Activated CD8-positive, alpha-beta T cell treated with anti-CD3 and anti-CD28 coated beads for 36 hours (primary cell): ENCODE data around the gene CHST12. TPM values are rescaled to one million over a fixed set of nuclear protein-coding genes. Genes with fewer than 3 reads are reported as not detected.
A peak's percentile ranks its signal among the peaks of the same experiment; 100 is the strongest.

Experiments
- ATAC-seq: fragments of 200-7000 bp; cut with Tn5 transposase; one replicate; pipeline ENCODE4 v1.10.0; 2021; ENCODE audit warnings: mild to moderate bottlenecking, moderate library complexity
- CTCF ChIA-PET: fragments of 350-600 bp; sonication (Branson Sonifier 250); formaldehyde crosslinking; loops from one replicate; lab custom pipeline; 2021; ENCODE audit warnings: antibody characterized with exemption; lab: Charles Lee
- POLR2A ChIA-PET: fragments of 350-600 bp; sonication (Branson Sonifier 250); formaldehyde crosslinking; loops from one replicate; lab custom pipeline; 2021; ENCODE audit warnings: antibody characterized with exemption; lab: Charles Lee
- DNase-seq: peaks from one replicate; pipeline ENCODE4 v3.0.0-alpha.2; 2020
- H3K27ac Mint-ChIP-seq: one replicate; pipeline ENCODE4 v1.8.0; 2021; ENCODE audit warnings: mild to moderate bottlenecking, mixed read lengths
- H3K27me3 Mint-ChIP-seq: one replicate; pipeline ENCODE4 v1.8.0; 2021; ENCODE audit warnings: mixed read lengths
- H3K36me3 Mint-ChIP-seq: one replicate; pipeline ENCODE4 v1.8.0; 2021; ENCODE audit warnings: low read depth, mixed read lengths
- H3K4me1 Mint-ChIP-seq: one replicate; pipeline ENCODE4 v1.8.0; 2021; ENCODE audit warnings: low read depth, mixed read lengths
- H3K4me3 Mint-ChIP-seq: one replicate; pipeline ENCODE4 v1.8.0; 2021; ENCODE audit warnings: mild to moderate bottlenecking, moderate library complexity, mixed read lengths
- H3K9me3 Mint-ChIP-seq: one replicate; pipeline ENCODE4 v1.8.0; 2021; ENCODE audit warnings: mixed read lengths
- CTCF ChIP-seq: fragments of 200-600 bp; IDR thresholded peaks from one replicate; pipeline ENCODE4 v1.8.0; 2022; ENCODE audit warnings: antibody characterized with exemption, mild to moderate bottlenecking
- intact Hi-C: fragments of 100-400 bp; cut with micrococcal nuclease; formaldehyde crosslinking; loops from one replicate; pipeline ENCODE4 v1.10.0; 2022
- total RNA-seq, 2 experiments: library from RNA; stranded (reverse); gene quantifications; one replicate each; pipeline ENCODE4 v1.2.3, GENCODE V29; 2021

Gene CHST12
- 1 to 10 TPM; 2.9 to 4.7 TPM for total RNA-seq

GRCh38 chr7:2403014-2403717, at the start of gene CHST12:
CHST12 (plus strand) TSS chr7:2403611; CDS start chr7:2432640, 29,029 bp downstream.
- no peak for TF ChIP-seq CTCF
- intact Hi-C loops: loop anchor here (10.0 kb wide), 1 partner anchor 122 kb away; no protein-coding TSS in a partner anchor
- Mint-ChIP-seq H3K36me3 (no peaks in the 10 kb centered on the region), H3K4me1 (peaks cover 47% of the 10 kb centered on the region), H3K27me3 (peaks cover 2% of the 10 kb centered on the region), H3K4me3 (peak within 1 kb of the TSS; percentile 79), H3K9me3 (no peaks in the 10 kb centered on the region), H3K27ac (peak within 1 kb of the TSS; percentile 74)
- DNase-seq (peak; percentile 97), ATAC-seq (peak; percentile 75)
- ChIA-PET CTCF (interaction anchor here (1.0 to 1.8 kb wide), 4 partner anchors 10 to 66 kb away, joined by 3 to 7 read pairs (median 4); no protein-coding TSS in a partner anchor), POLR2A (interaction anchor here (0.5 to 1.6 kb wide), 5 partner anchors 18 to 335 kb away, joined by 3 to 7 read pairs (median 3); no protein-coding TSS in a partner anchor)

GRCh38 chr7:2353936-2354185, 49.5 kb upstream of the CHST12 start:
- Mint-ChIP-seq H3K27me3 (no peaks in the 10 kb centered on the region), H3K36me3 (peaks cover 32% of the 10 kb centered on the region), H3K9me3 (no peaks in the 10 kb centered on the region), H3K4me1 (peaks cover 25% of the 10 kb centered on the region), H3K4me3 (peak overlapping the region; percentile 90), H3K27ac (peak overlapping the region; percentile 99)
- ChIA-PET POLR2A (interaction anchor here (0.6 to 2.4 kb wide), 15 partner anchors 9 to 116 kb away, joined by 3 to 13 read pairs (median 4); partner anchors contain the start of genes CHST12, MRM2, NUDT1 and SNX8), CTCF (no interaction called here)
- DNase-seq: peak; percentile 93
- TF ChIP-seq CTCF: no peak
- peak; percentile 72 for ATAC-seq
- intact Hi-C loops: no loop called here

- Mint-ChIP-seq H3K4me1 (peaks cover 30% of the 10 kb centered on the region), H3K27me3 (no peaks in the 10 kb centered on the region), H3K27ac (peak within 1 kb of the TSS; percentile 99), H3K4me3 (peak within 1 kb of the TSS; percentile 90), H3K36me3 (peaks cover 35% of the 10 kb centered on the region), H3K9me3 (no peaks in the 10 kb centered on the region)
- no peak for TF ChIP-seq CTCF
- intact Hi-C loops: no loop called here
- DNase-seq (peak; percentile 93), ATAC-seq (peak; percentile 87)
- CTCF ChIA-PET: no interaction called here
- POLR2A ChIA-PET: interaction anchor here (0.6 to 2.4 kb wide), 17 partner anchors 10 to 1416 kb away, joined by 3 to 13 read pairs (median 4); partner anchors contain the start of genes CHST12, MRM2, NUDT1 and SNX8
These were observed 49.0 kb upstream of the CHST12 start, which contains the start of gene EIF3B for GRCh38 chr7:2354186-2354938. EIF3B (plus strand) TSS chr7:2354827; CDS start chr7:2354922, 95 bp downstream.

GRCh38 chr7:2354939-2355704, 48.3 kb upstream of the CHST12 start:
- intact Hi-C loops: no loop called here
- DNase-seq (peak; percentile 22), ATAC-seq (no peak)
- no peak for TF ChIP-seq CTCF
- peak overlapping the region; percentile 99 for H3K27ac Mint-ChIP-seq
- H3K4me3 Mint-ChIP-seq: peak overlapping the region; percentile 90
- peaks cover 35% of the 10 kb centered on the region for H3K4me1 Mint-ChIP-seq
- H3K36me3 Mint-ChIP-seq: peaks cover 41% of the 10 kb centered on the region
- H3K27me3 Mint-ChIP-seq: no peaks in the 10 kb centered on the region
- ChIA-PET CTCF (interaction anchor here (0.9 to 1.9 kb wide), 4 partner anchors 11 to 113 kb away, joined by 3 to 8 read pairs (median 4); no protein-coding TSS in a partner anchor), POLR2A (interaction anchor here (0.6 to 3.3 kb wide), 17 partner anchors 10 to 1417 kb away, joined by 3 to 20 read pairs (median 4); partner anchors contain the start of genes MRM2 and NUDT1)
- H3K9me3 Mint-ChIP-seq: no peaks in the 10 kb centered on the region
